Left ventricle myocardium inferior (tissue), 1 donor: ENCODE results near the gene ATXN2L. TPM values are rescaled to one million over a fixed set of nuclear protein-coding genes. Genes with fewer than 3 reads are reported as not detected.

Experiments
- DNase-seq: peaks from one replicate; pipeline ENCODE4 v3.0.0-alpha.2; 2020
- H3K27ac ChIP-seq: fragments of 200-600 bp; replicated peaks from 2 replicates; pipeline ENCODE4 v1.8.0; 2021
- H3K27me3 ChIP-seq: fragments of 200-600 bp; 2 replicates; pipeline ENCODE4 v1.8.0; 2021; ENCODE audit warnings: low read depth
- H3K36me3 ChIP-seq: fragments of 200-600 bp; 2 replicates; pipeline ENCODE4 v1.8.0; 2021
- H3K4me1 ChIP-seq: fragments of 200-600 bp; 2 replicates; pipeline ENCODE4 v1.8.0; 2021
- H3K4me3 ChIP-seq: fragments of 200-600 bp; 2 replicates; pipeline ENCODE4 v1.8.0; 2021; ENCODE audit warnings: mild to moderate bottlenecking, moderate library complexity
- H3K9me3 ChIP-seq: fragments of 200-600 bp; replicated peaks from 2 replicates; pipeline ENCODE4 v1.8.0; 2021
- intact Hi-C: fragments of 100-400 bp; cut with micrococcal nuclease; formaldehyde crosslinking; loops from one replicate; pipeline ENCODE4 v1.11.0; 2022
- total RNA-seq: library from RNA; stranded (reverse); fragmentation: NEBNext Ultra II Directional; extraction: Animal tissue kit (Norgen Biotek cat#: 25700); gene quantifications from one replicate; pipeline ENCODE4 v1.2.1, GENCODE V29; 2021
- TF ChIP-seq, protein P1 (sequence below): fragments of 200-600 bp; IDR thresholded peaks from 2 replicates; pipeline ENCODE4 v1.8.0; 2021; ENCODE audit warnings: antibody characterized with exemption, mild to moderate bottlenecking, borderline replicate concordance
- donor health status: DM: no; HTN: yes; CAD: no; lungs with severe emphysema.

Gene ATXN2L
- total RNA-seq, 1 donor from 2014 or later: 51.2 TPM

DNA sequence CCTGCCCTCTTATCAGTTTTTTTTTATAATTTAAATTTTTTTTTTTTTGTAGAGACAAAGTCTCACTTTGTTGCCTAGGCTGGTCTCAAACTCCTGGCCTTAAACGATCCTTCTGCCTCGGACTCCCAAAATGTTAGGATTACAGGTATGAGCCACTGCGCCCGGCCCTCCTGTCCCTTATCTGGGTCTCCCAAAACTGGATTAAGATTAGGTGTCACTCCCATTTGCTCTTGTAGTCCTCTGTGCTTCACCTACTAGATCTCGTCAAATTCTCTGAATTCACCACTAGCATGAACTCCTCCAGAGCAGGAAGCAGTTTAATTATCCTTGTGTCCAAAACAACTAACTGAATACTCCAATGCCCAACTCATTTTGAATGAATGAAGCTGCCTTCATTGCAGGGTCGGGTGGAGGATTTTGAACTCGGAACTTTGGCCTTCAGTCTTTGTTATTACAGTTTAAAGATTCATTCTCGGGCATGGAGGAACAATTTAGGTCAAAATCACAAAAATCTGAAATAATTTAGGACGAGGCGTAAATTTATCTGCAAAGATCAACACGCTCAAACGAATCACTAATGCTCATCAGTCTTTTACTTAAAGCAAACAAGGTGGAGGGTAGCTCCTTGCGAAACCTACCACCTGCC, 802 bp upstream of the ATXN2L start:
- Histone ChIP-seq H3K27ac (peak overlapping the region; percentile 99), H3K4me1 (peaks cover 40% of the 10 kb centered on the region), H3K36me3 (peaks cover 18% of the 10 kb centered on the region), H3K4me3 (peak overlapping the region; percentile 98), H3K27me3 (no peaks in the 10 kb centered on the region), H3K9me3 (no peaks in the 10 kb centered on the region)
- TF ChIP-seq, protein P1, sequence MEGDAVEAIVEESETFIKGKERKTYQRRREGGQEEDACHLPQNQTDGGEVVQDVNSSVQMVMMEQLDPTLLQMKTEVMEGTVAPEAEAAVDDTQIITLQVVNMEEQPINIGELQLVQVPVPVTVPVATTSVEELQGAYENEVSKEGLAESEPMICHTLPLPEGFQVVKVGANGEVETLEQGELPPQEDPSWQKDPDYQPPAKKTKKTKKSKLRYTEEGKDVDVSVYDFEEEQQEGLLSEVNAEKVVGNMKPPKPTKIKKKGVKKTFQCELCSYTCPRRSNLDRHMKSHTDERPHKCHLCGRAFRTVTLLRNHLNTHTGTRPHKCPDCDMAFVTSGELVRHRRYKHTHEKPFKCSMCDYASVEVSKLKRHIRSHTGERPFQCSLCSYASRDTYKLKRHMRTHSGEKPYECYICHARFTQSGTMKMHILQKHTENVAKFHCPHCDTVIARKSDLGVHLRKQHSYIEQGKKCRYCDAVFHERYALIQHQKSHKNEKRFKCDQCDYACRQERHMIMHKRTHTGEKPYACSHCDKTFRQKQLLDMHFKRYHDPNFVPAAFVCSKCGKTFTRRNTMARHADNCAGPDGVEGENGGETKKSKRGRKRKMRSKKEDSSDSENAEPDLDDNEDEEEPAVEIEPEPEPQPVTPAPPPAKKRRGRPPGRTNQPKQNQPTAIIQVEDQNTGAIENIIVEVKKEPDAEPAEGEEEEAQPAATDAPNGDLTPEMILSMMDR: no peak
- intact Hi-C loops: no loop called here
- no peak for DNase-seq

DNA sequence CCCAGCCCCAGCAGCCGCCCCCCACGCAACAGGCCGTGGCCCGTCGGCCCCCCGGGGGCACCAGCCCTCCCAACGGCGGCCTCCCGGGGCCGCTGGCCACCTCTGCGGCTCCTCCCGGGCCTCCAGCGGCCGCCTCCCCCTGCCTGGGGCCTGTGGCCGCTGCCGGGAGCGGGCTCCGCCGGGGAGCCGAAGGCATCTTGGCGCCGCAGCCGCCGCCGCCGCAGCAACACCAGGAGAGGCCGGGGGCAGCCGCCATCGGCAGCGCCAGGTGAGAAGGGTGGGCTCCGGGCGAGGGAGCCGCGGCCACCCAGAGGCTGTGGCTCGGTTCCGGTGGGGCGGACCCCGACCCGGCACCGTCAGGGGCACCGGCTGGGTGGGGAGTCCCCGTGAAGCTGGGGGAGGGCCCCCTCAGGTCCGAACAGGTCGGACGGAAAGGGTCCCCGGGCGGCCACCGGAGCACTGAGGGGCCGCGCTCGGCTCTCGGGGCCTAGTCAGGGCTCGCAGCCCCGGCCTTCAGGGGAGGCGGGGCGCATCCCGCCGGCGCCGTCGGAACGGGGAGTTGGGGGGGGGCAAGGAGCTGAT, 583 bp downstream of the ATXN2L start:
- DNase-seq: no peak
- no peaks in the 10 kb centered on the region for H3K27me3 ChIP-seq
- H3K36me3 ChIP-seq: peaks cover 32% of the 10 kb centered on the region
- peak overlapping the region; percentile 99 for H3K27ac ChIP-seq
- TF ChIP-seq, protein P1: no peak
- no peaks in the 10 kb centered on the region for H3K9me3 ChIP-seq
- intact Hi-C loops: no loop called here
- peak overlapping the region; percentile 98 for H3K4me3 ChIP-seq
- peaks cover 40% of the 10 kb centered on the region for H3K4me1 ChIP-seq

DNA sequence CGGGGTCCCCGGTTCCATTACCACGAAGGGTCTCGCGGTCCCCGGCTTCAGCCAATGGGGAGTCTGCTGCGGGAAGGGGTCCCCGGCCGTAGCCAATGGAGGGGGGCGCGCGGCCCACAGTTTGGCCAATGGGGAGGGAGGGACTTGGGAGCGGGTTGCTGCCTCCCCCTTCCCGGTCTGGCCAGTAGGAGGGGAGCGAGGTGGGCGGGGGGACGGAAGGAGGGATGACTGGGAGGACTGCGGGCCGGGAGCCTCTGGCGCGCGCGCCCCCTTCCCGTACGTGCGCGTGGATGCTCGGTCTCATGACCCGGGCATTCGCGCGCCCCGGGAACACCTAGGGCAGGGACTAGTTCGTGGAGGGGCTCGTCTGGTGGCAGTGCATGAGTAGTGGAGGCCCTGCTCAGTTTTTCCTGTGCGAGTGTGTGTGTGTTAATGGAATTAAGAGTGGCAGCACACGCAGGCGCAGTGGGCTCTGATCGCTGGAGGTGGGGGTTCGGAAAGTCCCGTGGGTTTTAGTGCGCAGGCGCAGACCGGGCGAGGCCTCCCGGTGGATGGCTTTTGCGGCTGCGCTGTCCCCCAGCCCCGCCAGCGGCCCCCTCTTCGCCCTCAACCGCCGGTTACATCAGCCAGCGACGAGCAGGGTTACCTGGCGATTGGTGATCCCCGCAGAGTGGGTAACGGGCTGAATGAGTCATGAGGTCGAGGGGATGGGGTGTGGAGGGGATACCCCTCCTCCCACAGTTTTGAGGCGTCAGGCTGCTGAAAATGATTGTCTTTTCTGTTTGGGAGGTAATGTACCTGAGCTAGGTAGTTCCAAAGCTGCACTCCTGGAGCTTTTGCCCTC, 1.3 kb downstream of the ATXN2L start:
- no peaks in the 10 kb centered on the region for H3K27me3 ChIP-seq
- TF ChIP-seq, protein P1: peak; percentile 37
- intact Hi-C loops: no loop called here
- peaks cover 40% of the 10 kb centered on the region for H3K4me1 ChIP-seq
- H3K36me3 ChIP-seq: peaks cover 39% of the 10 kb centered on the region
- DNase-seq: peak; percentile 97
- H3K4me3 ChIP-seq: peak overlapping the region; percentile 98
- peak overlapping the region; percentile 99 for H3K27ac ChIP-seq
- H3K9me3 ChIP-seq: no peaks in the 10 kb centered on the region

DNA sequence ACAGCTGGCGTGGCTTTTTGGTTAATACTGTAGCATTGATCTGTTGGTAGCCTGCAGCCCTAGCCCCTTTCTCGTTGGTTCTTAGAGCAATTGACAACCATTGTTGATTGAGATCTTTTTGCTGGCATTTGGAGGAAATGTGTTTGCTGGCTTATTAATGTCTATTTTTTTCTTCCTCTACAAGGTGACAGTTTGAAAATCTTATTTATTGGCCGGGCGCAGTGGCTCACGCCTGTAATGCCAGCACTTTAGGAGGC, 1.8 kb downstream of the ATXN2L start:
- no peaks in the 10 kb centered on the region for H3K9me3 ChIP-seq
- intact Hi-C loops: no loop called here
- H3K36me3 ChIP-seq: peaks cover 44% of the 10 kb centered on the region
- no peaks in the 10 kb centered on the region for H3K27me3 ChIP-seq
- H3K4me1 ChIP-seq: peaks cover 40% of the 10 kb centered on the region
- TF ChIP-seq, protein P1: no peak
- H3K4me3 ChIP-seq: peak overlapping the region; percentile 98
- peak overlapping the region; percentile 99 for H3K27ac ChIP-seq
- DNase-seq: no peak

DNA sequence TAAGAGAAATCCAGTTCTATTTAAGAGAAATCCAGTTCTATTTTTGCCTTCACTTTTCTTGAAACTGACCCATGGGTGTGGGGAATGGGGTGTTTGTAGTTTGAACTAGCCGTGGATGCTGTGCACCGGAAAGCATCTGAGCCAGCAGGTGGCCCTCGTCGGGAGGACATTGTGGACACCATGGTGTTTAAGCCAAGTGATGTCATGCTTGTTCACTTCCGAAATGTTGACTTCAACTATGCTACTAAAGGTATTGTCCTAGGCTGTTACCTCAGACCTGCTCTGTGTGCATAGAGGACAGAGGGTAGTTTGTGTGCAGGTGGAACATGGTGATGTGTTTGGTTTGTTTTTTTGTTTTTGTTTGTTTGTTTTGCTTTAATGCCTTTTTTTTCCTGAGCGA, 3.3 kb downstream of the ATXN2L start:
- intact Hi-C loops: no loop called here
- Histone ChIP-seq H3K9me3 (no peaks in the 10 kb centered on the region), H3K36me3 (peaks cover 59% of the 10 kb centered on the region), H3K4me3 (no peak overlapping the region), H3K27me3 (no peaks in the 10 kb centered on the region), H3K4me1 (peaks cover 47% of the 10 kb centered on the region), H3K27ac (no peak overlapping the region)
- TF ChIP-seq, protein P1: no peak
- no peak for DNase-seq
